MM.1S (cell line): ENCODE measurements around the gene ANKS3.

Experiments
- CTCF ChIP-seq: fragments of 300-600 bp; sonication (generic); IDR thresholded peaks from 2 replicates; pipeline ENCODE4 v1.5.1; 2016; ENCODE audit warnings: antibody characterized with exemption, low read length, mixed read lengths
- EZH2 ChIP-seq: fragments of 300-600 bp; sonication (generic); optimal IDR thresholded peaks from 2 replicates; pipeline ENCODE3; 2017; ENCODE audit warnings: low read depth, mild to moderate bottlenecking, antibody characterized with exemption, low read length, mixed read lengths

- no peak for TF ChIP-seq CTCF
- TF ChIP-seq EZH2, result no peak
These were observed 55.5 kb downstream of the ANKS3 start for GRCh38 chr16:4678596-4678995.
